Kidney capillary endothelial cell (primary cell): Measurements from ENCODE around the gene CTSE.
"Not testable (repeated sequence)": the region's sequence is repeated elsewhere in the genome, so short reads cannot be mapped to it uniquely, and the experiment has no call there.

ENCODE experiments used
- DNase-seq: peaks from one replicate; pipeline ENCODE4 v3.0.0-alpha.2; 2018; ENCODE audit warnings: low spot score

CTSE gene

GRCh38 chr1:206023695-206024094 is at the start of gene CTSE:
TSS of gene CTSE (minus strand) at chr1:206023895. CDS start at chr1:206023791, 104 bp downstream.
- no peak for DNase-seq

DNA sequence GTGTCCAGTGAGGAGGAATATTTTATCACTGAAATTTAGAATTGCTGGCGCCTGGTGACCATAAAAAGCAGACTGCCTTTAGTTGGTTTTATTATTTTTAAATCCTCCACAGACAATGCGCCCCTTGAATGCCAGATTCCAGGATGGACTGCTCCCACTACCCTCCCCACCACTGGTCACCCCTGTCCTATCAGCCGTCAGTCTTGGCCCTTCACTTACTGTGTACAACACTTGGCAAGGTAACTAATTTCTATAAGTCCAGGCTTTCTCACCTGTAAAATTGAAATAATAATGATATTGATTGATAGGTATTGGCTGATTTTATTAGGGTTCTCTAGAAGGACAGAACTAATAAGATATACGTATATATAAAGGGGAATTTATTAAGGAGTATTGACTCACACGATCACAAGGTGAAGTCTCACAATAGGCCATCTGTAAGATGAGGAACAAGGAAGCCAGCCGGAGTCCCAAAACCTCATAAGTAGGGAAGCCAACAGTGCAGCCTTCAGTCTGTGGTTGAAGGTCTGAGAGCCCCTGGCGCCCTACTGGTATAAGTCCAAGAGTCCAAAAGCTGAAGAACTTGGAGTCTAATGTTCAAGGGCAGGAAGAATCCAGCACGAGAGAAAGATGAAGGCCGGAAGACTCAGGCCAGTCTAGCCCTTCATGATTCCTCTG is 47.1 kb upstream of the CTSE start:
- no peak for DNase-seq

GRCh38 chr1:206068314-206068713 is 44.6 kb upstream of the CTSE start:
- DNase-seq = no peak

- no peak for DNase-seq
These were observed 44.0 kb upstream of the CTSE start for GRCh38 chr1:206067486-206068227.

- DNase-seq = no peak
These were observed 42.9 kb upstream of the CTSE start for GRCh38 chr1:206066479-206067171.

- DNase-seq = no peak
These were observed 42.0 kb upstream of the CTSE start for GRCh38 chr1:206065547-206066145.

GRCh38 chr1:206064501-206064900 is 40.8 kb upstream of the CTSE start:
- DNase-seq = not testable (repeated sequence)

- DNase-seq = not testable (repeated sequence)
These were observed 40.3 kb upstream of the CTSE start for GRCh38 chr1:206064001-206064400.

DNA sequence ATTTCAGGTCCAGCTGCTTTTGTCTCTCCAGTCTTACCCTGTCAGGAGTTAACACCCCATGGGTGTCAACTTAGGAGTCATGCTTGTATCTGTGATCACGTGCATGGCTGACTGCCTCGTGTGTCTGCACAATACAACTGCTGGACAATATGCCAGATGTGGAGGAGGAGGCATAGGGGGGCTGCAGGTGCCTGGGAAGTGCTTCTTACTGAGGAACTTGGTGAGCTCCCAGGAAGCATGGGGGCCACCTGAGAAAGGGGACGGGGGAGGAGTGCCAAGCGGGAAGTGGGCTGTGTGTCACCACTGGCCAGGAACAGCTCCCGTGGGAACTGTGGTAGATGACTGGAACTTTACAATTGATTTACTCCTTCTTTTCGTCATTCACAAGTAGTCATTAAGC is 38.8 kb upstream of the CTSE start:
- no peak for DNase-seq

GRCh38 chr1:206060844-206061243 is 37.1 kb upstream of the CTSE start:
- no peak for DNase-seq

DNA sequence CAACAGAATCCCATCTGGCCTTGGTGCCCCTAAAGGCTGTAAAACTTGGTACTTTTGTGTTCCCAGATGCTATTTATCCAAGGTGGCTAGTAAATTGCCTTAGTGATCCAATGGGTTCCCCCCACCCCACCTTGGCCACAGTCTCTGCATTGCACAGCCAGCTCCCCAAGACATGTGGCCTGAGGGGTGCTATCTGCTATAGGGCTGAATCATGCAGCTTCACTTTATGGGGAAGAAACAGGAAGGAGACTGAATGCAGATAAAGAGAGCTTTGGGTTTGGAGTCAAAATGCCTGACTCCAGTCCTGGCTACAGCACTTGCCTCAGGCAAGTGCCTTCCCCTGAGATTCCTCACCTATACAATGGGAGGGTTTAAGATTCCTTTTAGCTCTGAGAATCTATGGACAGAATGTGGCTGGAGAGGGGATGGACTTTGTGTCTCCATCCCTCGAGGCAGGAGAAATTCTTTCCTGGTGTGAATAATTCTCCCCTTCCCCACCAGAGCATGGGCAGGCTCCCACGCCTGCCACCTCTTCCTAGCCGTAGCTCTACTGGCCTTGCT is 35.7 kb upstream of the CTSE start:
- no peak for DNase-seq

GRCh38 chr1:206058927-206059292 is 35.2 kb upstream of the CTSE start:
- no peak for DNase-seq

DNA sequence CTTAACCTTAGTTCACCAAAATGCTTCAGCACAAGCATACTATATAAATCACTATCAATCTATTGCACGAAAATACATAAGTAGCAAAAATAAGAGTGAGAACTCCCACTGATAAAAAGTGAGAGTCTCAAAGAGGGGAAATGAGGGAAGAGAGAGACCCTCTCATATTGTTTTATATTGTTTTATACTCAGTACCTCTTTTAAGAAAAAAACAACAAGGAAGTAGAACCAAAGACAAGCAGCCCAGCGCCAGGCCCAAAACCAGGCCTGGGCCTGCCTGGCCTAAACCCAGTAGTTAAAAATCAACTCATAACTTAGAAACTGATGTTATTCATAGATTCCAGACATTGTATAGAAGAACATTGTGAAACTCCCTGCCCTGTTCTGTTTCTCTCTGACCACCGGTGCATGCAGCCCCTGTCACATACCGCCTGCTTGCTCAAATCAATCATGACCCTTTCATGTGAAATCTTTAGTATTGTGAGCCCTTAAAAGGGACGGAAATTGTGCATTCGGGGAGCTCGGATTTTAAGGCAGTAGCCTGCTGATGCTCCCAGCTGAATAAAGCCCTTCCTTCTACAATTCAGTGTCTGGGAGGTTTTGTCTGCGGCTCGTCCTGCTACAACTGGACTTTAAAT is 34.7 kb upstream of the CTSE start:
- DNase-seq = not testable (repeated sequence)

- DNase-seq = not testable (repeated sequence)
These were observed 32.1 kb upstream of the CTSE start for GRCh38 chr1:206055639-206056323.

GRCh38 chr1:206055069-206055625 is 31.5 kb upstream of the CTSE start:
- not testable (repeated sequence) for DNase-seq

DNA sequence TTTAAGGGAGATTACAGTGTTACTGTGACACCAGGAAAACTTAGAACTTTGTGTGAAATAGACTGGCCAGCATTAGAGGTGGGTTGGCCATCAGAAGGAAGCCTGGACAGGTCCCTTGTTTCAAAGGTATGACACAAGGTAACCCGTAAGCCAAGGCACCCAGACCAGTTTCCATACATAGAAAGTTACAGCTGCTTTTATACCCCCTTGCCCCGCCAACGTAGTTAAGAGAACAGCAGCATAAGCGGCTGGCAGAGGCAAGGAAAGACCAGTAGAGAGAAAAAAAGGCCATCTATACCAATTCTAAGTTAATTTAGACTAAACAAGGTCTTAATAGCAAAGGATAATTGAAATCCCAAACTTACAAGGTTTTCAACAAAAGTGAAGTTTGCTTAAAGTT is 29.9 kb upstream of the CTSE start:
- DNase-seq = not testable (repeated sequence)

- DNase-seq = not testable (repeated sequence)
These were observed 29.4 kb upstream of the CTSE start, which contains the start of gene RHEX for GRCh38 chr1:206052919-206053610. TSS of gene RHEX (plus strand) at chr1:206053173. CDS start at chr1:206097829, 44,656 bp downstream.

DNA sequence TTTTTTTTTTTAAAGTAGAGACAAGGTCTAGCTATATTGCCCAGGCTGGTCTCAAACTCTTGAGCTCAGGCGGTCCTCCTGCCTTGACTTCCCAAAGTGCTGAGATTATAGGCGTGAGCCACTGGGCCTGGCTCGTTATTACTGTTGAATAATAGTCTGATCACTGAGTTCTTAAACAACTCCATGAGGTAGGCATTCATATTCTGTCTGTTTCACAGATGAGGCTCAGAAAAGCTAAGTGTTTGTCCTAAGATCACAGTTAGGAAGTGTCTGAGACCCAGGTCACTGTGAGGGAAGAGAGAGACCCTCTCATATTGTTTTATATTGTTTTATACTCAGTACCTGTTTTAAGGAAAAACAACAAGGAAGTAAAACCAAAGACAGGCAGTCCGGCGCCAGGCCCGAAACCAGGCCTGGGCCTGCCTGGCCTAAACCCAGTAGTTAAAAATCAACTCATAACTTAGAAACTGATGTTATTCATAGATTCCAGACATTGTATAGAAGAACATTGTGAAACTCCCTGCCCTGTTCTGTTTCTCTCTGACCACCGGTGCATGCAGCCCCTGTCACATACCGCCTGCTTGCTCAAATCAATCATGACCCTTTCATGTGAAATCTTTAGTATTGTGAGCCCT is 28.7 kb upstream of the CTSE start:
- not testable (repeated sequence) for DNase-seq

DNA sequence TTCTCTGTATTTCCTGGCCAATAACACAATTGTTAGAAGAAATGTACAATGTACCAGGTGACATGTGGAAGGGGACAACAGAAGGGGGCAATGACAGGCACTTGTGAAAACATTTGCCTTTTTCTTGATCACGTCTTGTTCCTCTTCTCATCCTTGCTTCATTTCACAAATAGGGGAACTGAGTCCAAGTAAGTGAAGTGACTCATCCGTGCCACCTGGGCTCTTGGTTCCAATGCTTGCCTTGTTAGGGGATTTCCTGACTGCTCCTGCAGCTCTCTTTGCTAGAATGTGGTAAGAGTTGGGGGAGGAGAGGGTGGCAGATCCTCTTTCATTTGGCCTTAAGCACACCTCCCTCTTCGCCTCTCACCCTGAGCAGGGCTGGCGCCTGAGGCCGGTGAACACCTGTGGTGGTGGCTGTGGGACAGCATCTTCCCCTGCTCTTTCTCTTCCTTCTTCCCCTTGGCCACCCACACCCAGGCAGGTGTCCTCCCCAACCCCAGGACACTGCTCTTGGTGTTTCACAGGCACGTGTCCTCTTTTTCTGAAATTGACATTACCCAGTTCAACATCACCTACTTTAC is 27.1 kb upstream of the CTSE start:
- DNase-seq = no peak
